HFFc6 (cell line): ENCODE data around the gene NPLOC4. TPM values are rescaled to one million over a fixed set of nuclear protein-coding genes. Genes with fewer than 3 reads are reported as not detected.
A peak's percentile ranks its signal among the peaks of the same experiment; 100 is the strongest.

Experiments used
- DNase-seq: peaks from one replicate; pipeline ENCODE4 v3.0.0-alpha.2; 2018
- H3K27ac Mint-ChIP-seq: 2 replicates; pipeline ENCODE4 v1.8.0; 2020; ENCODE audit warnings: mild to moderate bottlenecking, mixed read lengths
- H3K27me3 Mint-ChIP-seq: 2 replicates; pipeline ENCODE4 v1.8.0; 2021; ENCODE audit warnings: mild to moderate bottlenecking, moderate library complexity, mixed read lengths; ENCODE audit not compliant: insufficient read depth
- H3K36me3 Mint-ChIP-seq: 2 replicates; pipeline ENCODE4 v1.8.0; 2021; ENCODE audit warnings: low read depth, mixed read lengths
- H3K4me1 Mint-ChIP-seq: 2 replicates; pipeline ENCODE4 v1.8.0; 2020; ENCODE audit warnings: low read depth, mixed read lengths
- H3K4me3 Mint-ChIP-seq: 2 replicates; pipeline ENCODE4 v1.8.0; 2020; ENCODE audit warnings: mild to moderate bottlenecking, moderate library complexity, mixed read lengths
- H3K9me3 Mint-ChIP-seq: 2 replicates; pipeline ENCODE4 v1.8.0; 2020; ENCODE audit warnings: mild to moderate bottlenecking, mixed read lengths
- total RNA-seq, 6 experiments: library from RNA; stranded (reverse); fragmentation: NEBNext Ultra II Directional; extraction: Animal tissue kit (Norgen Biotek cat#: 25700); gene quantifications; 2 replicates in 1 of 6; 3 replicates in 5 of 6; pipeline ENCODE4 v1.2.3, GENCODE V29; 2021
- TF ChIP-seq, protein P1 (sequence below): fragments of 200-600 bp; sonication (generic); IDR thresholded peaks from 2 replicates; pipeline ENCODE4 v1.5.0; 2021; ENCODE audit warnings: antibody characterized with exemption, mild to moderate bottlenecking

Gene NPLOC4
- total RNA-seq, 6 experiments from 2014 or later = 121 to 140 (median 133) TPM

DNA sequence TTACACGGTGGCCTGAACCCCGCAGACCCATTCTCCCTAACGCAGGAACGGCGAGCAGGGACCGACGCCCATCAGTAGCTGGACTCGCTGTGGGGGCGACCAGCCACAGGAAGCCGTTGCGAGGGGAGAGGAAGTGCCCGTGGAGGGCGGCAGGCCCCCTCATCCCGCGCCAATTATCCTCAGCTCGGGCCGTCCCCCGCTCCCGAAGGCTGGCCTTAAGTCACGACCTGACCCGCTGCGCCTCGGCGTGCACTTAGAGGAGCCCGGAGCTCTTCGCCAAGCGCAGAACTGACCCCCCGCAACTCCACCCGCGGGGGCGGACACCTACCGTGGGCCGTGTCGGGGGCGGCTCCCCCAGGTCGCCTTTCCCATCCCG, 46.3 kb upstream of the NPLOC4 start:
- H3K27ac Mint-ChIP-seq = peak overlapping the region; percentile 88

DNA sequence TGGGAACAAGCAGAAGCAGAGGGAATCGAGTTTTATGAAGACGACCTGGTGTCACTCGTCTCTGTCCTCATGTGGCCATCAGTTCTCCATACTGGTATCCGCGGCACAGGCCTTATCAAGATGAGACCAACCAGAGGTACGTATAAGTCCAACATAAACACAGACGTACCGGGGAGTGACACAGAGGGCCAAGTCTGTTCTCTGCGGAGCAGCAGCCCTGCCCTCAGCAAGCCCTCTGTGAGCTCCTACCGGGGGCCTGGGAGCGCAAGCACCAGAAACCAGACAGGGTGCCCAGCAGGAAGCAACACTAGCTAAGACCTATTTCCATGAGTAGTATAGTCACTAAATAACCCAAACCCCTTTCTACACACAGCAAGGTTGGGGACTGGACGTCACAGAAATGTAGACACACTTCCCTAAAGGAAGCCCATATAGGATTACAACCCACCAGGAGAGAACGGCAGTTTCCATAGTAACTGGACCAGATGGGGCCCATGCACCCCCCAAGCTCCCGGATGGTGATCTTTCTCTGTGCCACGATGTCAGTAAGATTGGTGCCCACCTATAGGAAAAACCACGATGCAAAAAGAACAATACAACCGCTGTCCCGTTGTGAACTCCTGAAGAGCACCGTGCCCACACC, 45.8 kb upstream of the NPLOC4 start:
- H3K9me3 Mint-ChIP-seq = no peaks in the 10 kb centered on the region
- peak overlapping the region; percentile 97 for H3K4me3 Mint-ChIP-seq
- peaks cover 23% of the 10 kb centered on the region for H3K36me3 Mint-ChIP-seq
- peaks cover 13% of the 10 kb centered on the region for H3K27me3 Mint-ChIP-seq
- TF ChIP-seq, protein P1, sequence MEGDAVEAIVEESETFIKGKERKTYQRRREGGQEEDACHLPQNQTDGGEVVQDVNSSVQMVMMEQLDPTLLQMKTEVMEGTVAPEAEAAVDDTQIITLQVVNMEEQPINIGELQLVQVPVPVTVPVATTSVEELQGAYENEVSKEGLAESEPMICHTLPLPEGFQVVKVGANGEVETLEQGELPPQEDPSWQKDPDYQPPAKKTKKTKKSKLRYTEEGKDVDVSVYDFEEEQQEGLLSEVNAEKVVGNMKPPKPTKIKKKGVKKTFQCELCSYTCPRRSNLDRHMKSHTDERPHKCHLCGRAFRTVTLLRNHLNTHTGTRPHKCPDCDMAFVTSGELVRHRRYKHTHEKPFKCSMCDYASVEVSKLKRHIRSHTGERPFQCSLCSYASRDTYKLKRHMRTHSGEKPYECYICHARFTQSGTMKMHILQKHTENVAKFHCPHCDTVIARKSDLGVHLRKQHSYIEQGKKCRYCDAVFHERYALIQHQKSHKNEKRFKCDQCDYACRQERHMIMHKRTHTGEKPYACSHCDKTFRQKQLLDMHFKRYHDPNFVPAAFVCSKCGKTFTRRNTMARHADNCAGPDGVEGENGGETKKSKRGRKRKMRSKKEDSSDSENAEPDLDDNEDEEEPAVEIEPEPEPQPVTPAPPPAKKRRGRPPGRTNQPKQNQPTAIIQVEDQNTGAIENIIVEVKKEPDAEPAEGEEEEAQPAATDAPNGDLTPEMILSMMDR = no peak
- DNase-seq = no peak
- H3K4me1 Mint-ChIP-seq = peaks cover 24% of the 10 kb centered on the region
- H3K27ac Mint-ChIP-seq = peak overlapping the region; percentile 88

More for the DNA sequence above, 46.3 kb upstream of the NPLOC4 start:
- Mint-ChIP-seq H3K4me1 (peaks cover 24% of the 10 kb centered on the region), H3K4me3 (peak overlapping the region; percentile 97), H3K9me3 (no peaks in the 10 kb centered on the region), H3K27me3 (peaks cover 15% of the 10 kb centered on the region), H3K36me3 (peaks cover 23% of the 10 kb centered on the region)
- TF ChIP-seq, protein P1 = no peak
- DNase-seq = no peak

DNA sequence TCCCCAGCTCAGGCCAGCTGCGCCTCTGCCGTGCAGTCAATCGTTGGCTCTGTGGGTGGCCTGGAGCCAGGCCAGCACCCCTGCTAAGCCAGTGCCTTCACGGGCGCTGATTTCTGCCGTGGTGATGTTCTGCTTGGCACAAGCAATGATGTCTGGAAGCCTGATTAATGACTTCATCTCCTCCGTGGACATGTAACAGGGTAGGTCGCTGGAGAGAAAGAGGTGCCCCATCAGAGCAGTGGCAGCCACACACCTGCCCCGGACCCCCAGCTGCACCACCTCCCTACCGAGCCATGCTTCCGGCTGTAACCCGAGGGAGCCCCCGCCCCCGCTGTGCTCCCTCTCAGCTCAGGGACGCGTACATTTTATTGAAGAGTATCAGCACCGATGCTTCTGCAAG, 44.8 kb upstream of the NPLOC4 start:
- Mint-ChIP-seq H3K27ac (no peak overlapping the region), H3K27me3 (peaks cover 10% of the 10 kb centered on the region), H3K4me1 (peaks cover 24% of the 10 kb centered on the region), H3K4me3 (peak overlapping the region; percentile 47), H3K36me3 (peaks cover 23% of the 10 kb centered on the region), H3K9me3 (no peaks in the 10 kb centered on the region)
- no peak for DNase-seq
- TF ChIP-seq, protein P1 = no peak

DNA sequence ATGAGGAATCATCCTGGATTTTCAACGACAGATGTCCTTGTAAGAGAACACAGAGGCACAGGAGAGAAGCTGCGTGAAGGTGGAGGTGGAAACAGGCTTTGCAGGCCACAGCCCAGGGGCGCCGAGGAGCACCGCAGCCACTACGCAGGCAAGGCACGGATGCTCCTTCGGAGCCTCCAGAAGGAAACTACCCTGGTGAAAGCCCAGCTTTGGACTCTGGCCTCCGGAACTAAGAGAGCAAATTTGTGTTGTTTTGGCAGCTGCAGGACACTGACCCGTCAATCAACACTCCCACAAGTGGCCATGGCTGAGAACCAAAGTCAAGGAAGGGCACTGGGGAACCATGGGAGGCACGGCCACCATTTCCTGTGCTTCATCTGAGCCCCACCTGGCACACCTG, 43.2 kb upstream of the NPLOC4 start:
- Mint-ChIP-seq H3K36me3 (peaks cover 22% of the 10 kb centered on the region), H3K27ac (no peak overlapping the region), H3K9me3 (no peaks in the 10 kb centered on the region), H3K27me3 (peaks cover 10% of the 10 kb centered on the region), H3K4me3 (no peak overlapping the region), H3K4me1 (peaks cover 25% of the 10 kb centered on the region)
- TF ChIP-seq, protein P1 = no peak
- no peak for DNase-seq

DNA sequence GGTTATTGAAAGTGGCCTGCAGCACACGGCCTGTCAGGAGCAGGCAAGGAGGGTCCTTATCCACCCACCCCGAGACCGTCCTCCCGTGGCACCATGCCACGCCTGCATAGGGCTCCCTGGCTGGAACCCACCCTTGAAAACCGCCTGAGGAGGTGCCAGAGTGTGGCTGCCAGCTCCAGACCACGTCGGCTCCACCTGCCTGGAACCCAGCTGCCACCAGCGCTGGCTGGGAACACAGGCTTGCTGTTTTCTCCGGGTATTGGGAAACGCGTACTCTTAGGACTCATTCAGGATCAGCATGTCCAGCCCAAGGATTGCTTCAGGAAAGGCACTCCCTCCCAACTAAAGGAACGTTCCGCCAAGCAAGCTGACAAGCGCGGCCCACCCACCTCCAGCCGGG, 40.0 kb upstream of the NPLOC4 start:
- H3K27me3 Mint-ChIP-seq = peaks cover 1% of the 10 kb centered on the region
- peaks cover 7% of the 10 kb centered on the region for H3K4me1 Mint-ChIP-seq
- TF ChIP-seq, protein P1 = no peak
- H3K9me3 Mint-ChIP-seq = no peaks in the 10 kb centered on the region
- H3K4me3 Mint-ChIP-seq = no peak overlapping the region
- DNase-seq = no peak
- peaks cover 5% of the 10 kb centered on the region; the same call in 1 of the 2 replicates for H3K36me3 Mint-ChIP-seq
- no peak overlapping the region for H3K27ac Mint-ChIP-seq
